Right cardiac atrium (tissue), 5 donors: ENCODE measurements around the gene MX2. TPM values are rescaled to one million over a fixed set of nuclear protein-coding genes. Genes with fewer than 3 reads are reported as not detected.

Experiments used
- ATAC-seq, 2 donors: fragments of 200-7000 bp; cut with Tn5 transposase; one replicate each; pipeline versions ENCODE4 v1.8.0 to v1.9.1; 2020; ENCODE audit warnings: moderate library complexity in 2 of 2, mild to moderate bottlenecking in 1 of 2
- DNase-seq, 3 donors: peaks; one replicate each; pipeline ENCODE4 v3.0.0-alpha.2; 2020
- H3K27ac ChIP-seq: one replicate; pipeline ENCODE4 v1.5.1; 2013; ENCODE audit warnings: mild to moderate bottlenecking, low read length, control low read depth, moderate library complexity
- H3K27me3 ChIP-seq: one replicate; pipeline ENCODE4 v1.6.1; 2013; ENCODE audit not compliant: control insufficient read depth, insufficient read depth
- H3K4me1 ChIP-seq: one replicate; pipeline ENCODE4 v1.6.1; 2013; ENCODE audit warnings: low read length; ENCODE audit not compliant: control insufficient read depth, insufficient read depth
- H3K4me3 ChIP-seq: one replicate; pipeline ENCODE4 v1.5.1; 2013; ENCODE audit warnings: low read length, control low read depth
- H3K9me3 ChIP-seq: one replicate; pipeline ENCODE4 v1.6.1; 2013; ENCODE audit warnings: low read length; ENCODE audit not compliant: control insufficient read depth
- WGBS: extraction: QIAGEN DNeasy Blood & Tissue Kit; methylation state at CpG from one replicate; pipeline ENCODE4 v1.1.7; 2013; 5-methylcytosine and 5-hydroxymethylcytosine counted together
- intact Hi-C, 4 donors: fragments of 100-400 bp; cut with DNase I; formaldehyde crosslinking; loops; one replicate each; pipeline versions ENCODE4 v1.11.0 to v1.14.0; 2022 to 2023
- polyA plus RNA-seq: library from polyadenylated mRNA; stranded (reverse); fragments of 200-250 nt; gene quantifications from one replicate; pipeline ENCODE4 v1.2.3, GENCODE V29; 2013
- total RNA-seq, 4 donors: library from RNA; stranded (reverse); fragmentation: NEBNext Ultra II Directional; extraction: Animal tissue kit (Norgen Biotek cat#: 25700); gene quantifications; one replicate each; pipeline ENCODE4 v1.2.1, GENCODE V29; 2021
- donor health status: healthy with polysubstance abuse.
- donor health status: DM: no; HTN: yes; CAD: no.
- donor health status: DM: no; HTN: no; CAD: no.
- donor health status: DM: no; HTN: yes; CAD: no; lungs with severe emphysema.
- donor health status: DM: yes; HTN: yes; CAD: no.

Gene MX2
- total and polyA plus RNA-seq, 5 donors, result 5.5 to 13.1 (median 10.0) TPM

- WGBS, result 64% methylated on average over 9 of the region's 9 CpGs
- Histone ChIP-seq H3K27me3 (no peaks in the 10 kb centered on the region), H3K9me3 (no peaks in the 10 kb centered on the region), H3K4me1 (no peaks in the 10 kb centered on the region), H3K4me3 (no peak overlapping the region), H3K27ac (no peak overlapping the region)
- no peak for DNase-seq
- no peak for ATAC-seq
- intact Hi-C loops, result no loop called here
These were observed 5.6 kb downstream of the MX2 start for GRCh38 chr21:41367301-41367944.

DNA sequence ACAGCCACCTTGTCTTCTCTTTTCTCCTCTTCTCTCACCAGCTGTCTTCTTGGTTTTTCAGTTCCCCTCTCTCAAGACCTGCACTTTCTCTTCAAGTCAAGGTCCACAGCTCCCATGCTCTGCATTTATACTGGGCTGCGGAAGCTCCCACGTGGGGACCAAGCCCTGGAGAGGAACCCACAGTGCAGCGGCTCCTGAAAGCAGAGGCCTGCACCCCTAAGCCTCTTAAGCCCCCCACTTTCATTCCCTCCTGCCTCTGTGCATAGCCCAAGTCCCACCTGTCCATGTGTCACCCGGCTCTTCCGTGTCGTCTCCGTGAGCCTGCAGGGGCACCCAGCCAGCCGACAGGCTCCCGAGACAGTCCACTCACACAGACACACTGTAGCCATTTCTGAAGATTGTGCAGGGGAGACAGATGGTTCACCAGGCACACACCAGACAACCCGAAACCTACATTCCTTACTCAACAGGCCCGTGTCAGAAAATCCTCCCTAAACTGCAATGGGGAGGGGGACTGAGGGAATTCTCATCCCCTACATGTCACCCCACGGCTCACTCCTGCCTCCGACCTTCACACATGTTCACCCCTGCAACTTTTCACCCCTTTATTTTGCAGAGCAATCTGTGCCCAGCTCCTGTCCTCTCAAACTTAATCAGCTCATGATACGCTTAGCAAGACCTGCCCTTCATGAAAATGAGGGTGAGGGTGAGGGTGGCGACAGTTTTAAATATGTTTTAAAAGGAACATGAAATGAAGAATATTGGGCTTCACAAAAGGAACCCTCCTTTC, 6.3 kb downstream of the MX2 start:
- no peak overlapping the region for H3K27ac ChIP-seq
- no peak for DNase-seq
- intact Hi-C loops, result no loop called here
- H3K4me3 ChIP-seq, result no peak overlapping the region
- no peaks in the 10 kb centered on the region for H3K27me3 ChIP-seq
- no peak for ATAC-seq
- WGBS, result 90% methylated on average over 15 of the region's 15 CpGs
- no peaks in the 10 kb centered on the region for H3K9me3 ChIP-seq
- no peaks in the 10 kb centered on the region for H3K4me1 ChIP-seq

DNA sequence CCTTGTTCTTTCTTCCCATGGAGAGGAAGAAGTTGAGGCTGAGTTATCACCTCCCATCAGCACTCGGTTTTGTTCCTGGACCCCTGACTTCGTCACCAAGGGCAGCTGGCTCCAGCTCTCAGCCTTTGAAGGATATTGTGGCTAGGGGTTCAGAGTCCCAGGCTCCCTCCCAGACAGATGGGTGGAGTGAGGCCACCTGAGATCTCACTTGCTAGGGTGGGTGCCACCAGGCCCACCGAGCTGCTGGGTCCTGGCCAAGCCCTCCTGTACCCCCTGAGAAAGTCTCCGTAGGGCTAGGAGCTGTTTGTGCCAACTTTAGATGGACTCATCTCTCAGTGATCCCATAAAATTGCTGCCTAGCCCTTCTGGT, 6.9 kb downstream of the MX2 start:
- ATAC-seq, result no peak
- intact Hi-C loops, result no loop called here
- no peaks in the 10 kb centered on the region for H3K27me3 ChIP-seq
- H3K4me3 ChIP-seq, result peak overlapping the region; percentile 40
- 47% methylated on average over 4 of the region's 4 CpGs for WGBS
- no peaks in the 10 kb centered on the region for H3K4me1 ChIP-seq
- no peak for DNase-seq
- H3K27ac ChIP-seq, result no peak overlapping the region
- no peaks in the 10 kb centered on the region for H3K9me3 ChIP-seq

- intact Hi-C loops, result no loop called here
- WGBS, result 23% methylated on average over 29 of the region's 29 CpGs
- peak overlapping the region; percentile 40 for H3K4me3 ChIP-seq
- H3K4me1 ChIP-seq, result no peaks in the 10 kb centered on the region
- H3K27me3 ChIP-seq, result no peaks in the 10 kb centered on the region
- no peaks in the 10 kb centered on the region for H3K9me3 ChIP-seq
- peak overlapping the region; percentile 32 for H3K27ac ChIP-seq
- peak; percentile 48 to 80 (median 79) for DNase-seq
- ATAC-seq, result peak; percentile 36 to 42
These were observed 7.5 kb downstream of the MX2 start for GRCh38 chr21:41369105-41369919.

DNA sequence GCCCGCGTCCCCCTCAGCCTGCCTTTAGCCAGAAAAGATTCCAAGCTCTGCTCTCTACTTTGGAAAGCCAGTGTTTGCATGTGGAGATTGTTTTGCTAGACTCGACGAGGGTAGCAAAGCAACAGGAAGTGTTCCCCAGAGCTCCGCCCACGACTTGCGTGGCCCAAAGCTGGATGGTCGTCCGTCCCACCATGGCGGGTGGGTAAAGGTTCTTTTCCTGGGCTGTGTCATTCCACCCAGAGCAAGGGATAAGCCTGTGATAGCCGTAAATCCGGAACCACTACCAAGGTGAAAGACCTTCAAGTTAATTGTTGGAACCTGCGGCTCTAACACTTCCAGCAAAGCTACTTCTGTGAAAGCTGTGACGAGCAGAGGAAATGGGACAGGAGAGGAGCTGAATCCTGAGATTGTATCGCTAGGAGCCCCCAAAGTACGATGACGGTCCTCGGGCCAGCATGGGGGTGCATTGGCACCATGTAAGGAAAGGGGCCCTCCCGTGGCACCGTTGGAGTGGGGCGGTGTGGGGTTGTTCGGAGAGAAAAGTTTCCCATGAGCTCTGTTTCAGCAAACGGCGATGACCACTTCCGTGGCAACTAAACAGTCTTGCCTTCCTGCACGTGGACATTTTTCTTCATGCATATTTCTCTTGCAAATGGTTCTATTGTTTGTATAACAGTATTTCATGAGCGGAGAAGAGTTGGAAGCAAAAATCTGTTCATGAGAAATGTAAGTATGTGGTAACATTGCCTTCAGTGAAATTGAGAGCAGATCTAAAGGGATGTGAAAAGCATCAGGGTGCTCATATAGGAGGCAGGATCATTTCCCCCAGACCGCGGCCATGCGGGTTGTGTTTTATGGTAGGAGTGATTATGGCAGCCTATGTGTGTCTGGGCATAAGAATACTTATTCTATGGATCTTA, 8.4 kb downstream of the MX2 start:
- no peak overlapping the region for H3K27ac ChIP-seq
- no peaks in the 10 kb centered on the region for H3K27me3 ChIP-seq
- WGBS, result 75% methylated on average over 30 of the region's 30 CpGs
- ATAC-seq, result peak in 1 of 2 donors; percentile 20
- peak overlapping the region; percentile 40 for H3K4me3 ChIP-seq
- no peaks in the 10 kb centered on the region for H3K9me3 ChIP-seq
- intact Hi-C loops, result no loop called here
- no peaks in the 10 kb centered on the region for H3K4me1 ChIP-seq
- peak in 2 of 3 donors; percentile 67 to 75 for DNase-seq

DNA sequence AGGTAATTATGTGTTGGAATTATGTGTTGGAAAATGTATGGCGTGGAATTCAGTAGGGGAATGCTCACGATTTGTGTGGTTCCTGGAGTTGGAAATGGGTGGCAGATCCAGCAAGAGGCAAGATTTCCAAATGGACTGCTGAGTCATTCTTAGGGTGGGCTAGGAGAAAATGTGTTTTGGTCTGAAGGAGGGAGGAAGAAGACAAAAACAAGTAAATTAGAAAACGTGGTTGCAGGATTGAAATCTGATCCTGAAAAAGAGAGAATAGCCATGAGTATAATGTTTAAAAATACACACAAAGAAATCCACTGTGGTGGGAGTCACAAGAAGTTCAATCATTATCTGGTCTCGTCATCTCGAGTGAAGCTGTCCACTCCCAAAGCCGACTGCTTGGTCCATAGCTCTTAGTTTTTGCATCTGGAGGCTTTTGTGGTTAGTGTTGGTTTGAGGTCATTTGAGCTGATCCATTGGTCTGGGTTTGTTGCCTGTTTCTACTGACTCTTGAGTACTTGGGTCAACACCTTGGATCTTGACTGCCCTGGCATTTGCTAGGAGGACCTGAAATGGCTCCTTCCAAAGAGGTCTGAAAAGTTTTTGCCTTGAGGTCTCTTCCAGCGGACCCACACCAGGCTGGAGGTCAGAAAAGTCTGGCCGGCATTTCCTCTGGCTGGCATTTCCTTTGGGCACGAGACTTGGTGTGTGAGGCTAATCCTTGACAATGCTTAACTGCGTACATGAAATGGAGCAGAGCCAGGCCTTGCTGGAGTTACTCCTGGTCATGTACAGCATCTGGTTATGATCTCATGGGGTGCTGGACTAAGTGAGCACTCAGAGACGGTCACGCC, 9.2 kb downstream of the MX2 start:
- 78% methylated on average over 12 of the region's 12 CpGs for WGBS
- Histone ChIP-seq H3K27me3 (no peaks in the 10 kb centered on the region), H3K4me3 (no peak overlapping the region), H3K9me3 (no peaks in the 10 kb centered on the region), H3K27ac (no peak overlapping the region), H3K4me1 (no peaks in the 10 kb centered on the region)
- DNase-seq (peak in 1 of 3 donors; percentile 37), ATAC-seq (no peak)
- intact Hi-C loops, result no loop called here

- H3K27me3 ChIP-seq, result no peaks in the 10 kb centered on the region
- DNase-seq, result peak in 1 of 3 donors; percentile 23
- no peak for ATAC-seq
- 86% methylated on average over 7 of the region's 7 CpGs for WGBS
- intact Hi-C loops, result no loop called here
- H3K9me3 ChIP-seq, result no peaks in the 10 kb centered on the region
- no peaks in the 10 kb centered on the region for H3K4me1 ChIP-seq
- H3K27ac ChIP-seq, result no peak overlapping the region
- H3K4me3 ChIP-seq, result no peak overlapping the region
These were observed 9.8 kb downstream of the MX2 start for GRCh38 chr21:41371685-41372030.

DNA sequence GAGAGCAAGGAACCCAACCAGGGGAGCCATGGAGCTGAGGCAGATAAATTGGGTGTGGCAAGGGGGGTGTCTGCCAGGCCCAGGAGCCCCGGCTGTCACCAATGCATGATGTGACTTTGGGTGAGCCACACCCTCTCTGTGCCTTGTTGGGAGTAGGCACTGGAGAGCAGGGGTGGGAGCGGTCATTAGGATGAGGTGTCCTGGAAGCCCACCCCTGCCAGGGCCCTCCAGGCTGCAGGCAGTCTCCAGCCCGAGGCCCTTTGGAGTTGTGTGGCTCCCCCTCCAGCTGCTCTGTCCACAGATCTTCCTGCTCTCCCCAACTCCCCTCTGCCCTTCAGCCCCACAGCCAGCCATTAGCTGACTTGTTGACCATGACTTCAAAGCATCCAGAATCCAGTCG, 11.4 kb downstream of the MX2 start:
- DNase-seq, result peak in 1 of 3 donors; percentile 40
- Histone ChIP-seq H3K27me3 (no peaks in the 10 kb centered on the region), H3K4me1 (no peaks in the 10 kb centered on the region), H3K4me3 (no peak overlapping the region), H3K9me3 (no peaks in the 10 kb centered on the region), H3K27ac (no peak overlapping the region)
- intact Hi-C loops, result no loop called here
- no peak for ATAC-seq
- 74% methylated on average over 4 of the region's 4 CpGs for WGBS

DNA sequence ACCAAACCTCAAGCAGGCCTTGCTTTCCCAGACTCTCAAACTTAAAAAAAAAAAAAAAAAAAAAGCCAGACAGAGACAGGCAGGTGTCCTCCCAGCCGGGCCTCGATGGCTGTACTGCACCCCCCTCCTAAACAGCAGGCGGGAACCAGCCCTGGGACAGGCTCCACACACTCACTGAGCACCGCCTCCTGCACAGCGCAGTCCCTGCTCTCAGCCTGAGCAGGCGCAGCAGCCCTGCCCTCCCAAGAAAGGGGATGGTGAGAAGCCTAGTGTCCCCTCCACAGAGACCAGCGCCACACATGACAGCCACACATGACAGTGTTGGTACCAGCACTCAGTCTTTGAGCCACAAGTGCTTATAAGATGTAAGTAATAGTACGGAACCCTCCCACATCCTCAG, 11.9 kb downstream of the MX2 start:
- intact Hi-C loops, result no loop called here
- DNase-seq, result peak in 1 of 3 donors; percentile 32
- Histone ChIP-seq H3K27ac (no peak overlapping the region), H3K4me3 (no peak overlapping the region), H3K9me3 (no peaks in the 10 kb centered on the region), H3K4me1 (no peaks in the 10 kb centered on the region), H3K27me3 (no peaks in the 10 kb centered on the region)
- WGBS, result 94% methylated on average over 8 of the region's 8 CpGs
- ATAC-seq, result no peak
